HepG2 (cell line): ENCODE measurements around the gene NUP85. TPM values are rescaled to one million over a fixed set of nuclear protein-coding genes. Genes with fewer than 3 reads are reported as not detected.

Source experiments
- HOXA5 ChIP-seq: sonication (generic); formaldehyde crosslinking; IDR thresholded peaks from 2 replicates; pipeline ENCODE4 v1.4.0; 2020; ENCODE audit warnings: missing genetic modification reagents
- ISL2 ChIP-seq: sonication (generic); formaldehyde crosslinking; IDR thresholded peaks from 2 replicates; pipeline ENCODE4 v1.5.0; 2020; ENCODE audit warnings: missing genetic modification reagents
- ONECUT2 ChIP-seq: sonication (generic); formaldehyde crosslinking; IDR thresholded peaks from 2 replicates; pipeline ENCODE4 v1.4.0; 2020; ENCODE audit warnings: missing genetic modification reagents
- PHF21A ChIP-seq: sonication (generic); formaldehyde crosslinking; IDR thresholded peaks from 2 replicates; pipeline ENCODE4 v1.5.0; 2020; ENCODE audit warnings: mild to moderate bottlenecking, missing genetic modification reagents
- POLR2AphosphoS5 ChIP-seq: IDR thresholded peaks from 2 replicates; pipeline ENCODE4 v1.6.1; 2012; ENCODE audit warnings: low read depth, low read length
- SALL1 ChIP-seq: sonication (generic); formaldehyde crosslinking; IDR thresholded peaks from 2 replicates; pipeline ENCODE4 v1.8.0; 2022; ENCODE audit warnings: mild to moderate bottlenecking, missing genetic modification reagents
- SIX4 ChIP-seq: sonication (generic); formaldehyde crosslinking; IDR thresholded peaks from 2 replicates; pipeline ENCODE4 v1.4.0; 2020; ENCODE audit warnings: missing genetic modification reagents
- ZFP36L1 ChIP-seq: sonication (generic); formaldehyde crosslinking; IDR thresholded peaks from 2 replicates; pipeline ENCODE4 v1.8.0; 2022; ENCODE audit warnings: mild to moderate bottlenecking, missing genetic modification reagents, moderate library complexity
- ZNF138 ChIP-seq: sonication (generic); formaldehyde crosslinking; IDR thresholded peaks from 2 replicates; pipeline ENCODE4 v1.5.0; 2020; ENCODE audit warnings: mild to moderate bottlenecking, low read depth, missing genetic modification reagents
- ZNF501 ChIP-seq: sonication (generic); formaldehyde crosslinking; IDR thresholded peaks from 2 replicates; pipeline ENCODE4 v1.5.1; 2020; ENCODE audit warnings: mild to moderate bottlenecking, moderate library complexity, missing genetic modification reagents
- ZNF563 ChIP-seq: sonication (generic); formaldehyde crosslinking; IDR thresholded peaks from 2 replicates; pipeline ENCODE4 v1.8.0; 2022; ENCODE audit warnings: mild to moderate bottlenecking, moderate library complexity, missing genetic modification reagents
- ZNF616 ChIP-seq: sonication (generic); formaldehyde crosslinking; IDR thresholded peaks from 2 replicates; pipeline ENCODE4 v1.5.0; 2020; ENCODE audit warnings: low read depth, mild to moderate bottlenecking, missing genetic modification reagents
- ZNF674 ChIP-seq: sonication (generic); formaldehyde crosslinking; IDR thresholded peaks from 2 replicates; pipeline ENCODE4 v1.5.0; 2020; ENCODE audit warnings: low read depth, mild to moderate bottlenecking, missing genetic modification reagents
- ZZZ3 ChIP-seq: sonication (generic); formaldehyde crosslinking; IDR thresholded peaks from 2 replicates; pipeline ENCODE4 v1.4.0; 2020; ENCODE audit warnings: missing genetic modification reagents, mild to moderate bottlenecking, borderline replicate concordance
- polyA plus RNA-seq, 8 experiments: library from polyadenylated mRNA; depleted of rRNA in 3 of 8; stranded (reverse) in 7 of 8; unstranded in 1 of 8; fragments of >200 nt; fragmentation: Illumina TruSeq in 4 of 8; extraction: Trizol in 4 of 8; gene quantifications; 2 replicates each; pipeline versions ENCODE4 v1.2.1 to v1.2.3, GENCODE V29; 2011 to 2016; ENCODE audit warnings: low read depth in 4 of 8, missing spikeins in 1 of 8, mixed read lengths in 1 of 8; ENCODE audit not compliant: insufficient read depth in 1 of 8
- total RNA-seq, 5 experiments: library from RNA; depleted of rRNA; stranded (reverse); fragments of >200 nt; fragmentation: Illumina TruSeq; extraction: Trizol; gene quantifications; 2 replicates each; pipeline ENCODE4 v1.2.3, GENCODE V29; 2016; ENCODE audit warnings: low read depth in 1 of 5
- TF ChIP-seq, protein P1 (sequence below): sonication (generic); formaldehyde crosslinking; IDR thresholded peaks from 2 replicates; pipeline ENCODE4 v1.5.0; 2020; ENCODE audit warnings: mild to moderate bottlenecking, missing genetic modification reagents
- TF ChIP-seq, protein P2 (sequence below): sonication (generic); formaldehyde crosslinking; IDR thresholded peaks from 2 replicates; pipeline ENCODE4 v1.4.0; 2020; ENCODE audit warnings: missing genetic modification reagents, borderline replicate concordance
- TF ChIP-seq, protein P3 (sequence below): sonication (generic); formaldehyde crosslinking; IDR thresholded peaks from 2 replicates; pipeline ENCODE4 v1.8.1; 2023; ENCODE audit warnings: mild to moderate bottlenecking, missing genetic modification reagents, borderline replicate concordance
- TF ChIP-seq, protein P4 (sequence below): IDR thresholded peaks from 2 replicates; pipeline ENCODE4 v1.6.1; 2016; ENCODE audit warnings: low read depth
- TF ChIP-seq, protein P5 (sequence below): sonication (generic); formaldehyde crosslinking; IDR thresholded peaks from 2 replicates; pipeline ENCODE4 v1.5.1; 2020; ENCODE audit warnings: mild to moderate bottlenecking, moderate library complexity, missing genetic modification reagents

The NUP85 gene
- total and polyA plus RNA-seq, 2 of the 13 experiments (the other 11 are each of a cell fraction or from before 2014, with no cell fraction given) = 89.1 to 124 TPM

DNA sequence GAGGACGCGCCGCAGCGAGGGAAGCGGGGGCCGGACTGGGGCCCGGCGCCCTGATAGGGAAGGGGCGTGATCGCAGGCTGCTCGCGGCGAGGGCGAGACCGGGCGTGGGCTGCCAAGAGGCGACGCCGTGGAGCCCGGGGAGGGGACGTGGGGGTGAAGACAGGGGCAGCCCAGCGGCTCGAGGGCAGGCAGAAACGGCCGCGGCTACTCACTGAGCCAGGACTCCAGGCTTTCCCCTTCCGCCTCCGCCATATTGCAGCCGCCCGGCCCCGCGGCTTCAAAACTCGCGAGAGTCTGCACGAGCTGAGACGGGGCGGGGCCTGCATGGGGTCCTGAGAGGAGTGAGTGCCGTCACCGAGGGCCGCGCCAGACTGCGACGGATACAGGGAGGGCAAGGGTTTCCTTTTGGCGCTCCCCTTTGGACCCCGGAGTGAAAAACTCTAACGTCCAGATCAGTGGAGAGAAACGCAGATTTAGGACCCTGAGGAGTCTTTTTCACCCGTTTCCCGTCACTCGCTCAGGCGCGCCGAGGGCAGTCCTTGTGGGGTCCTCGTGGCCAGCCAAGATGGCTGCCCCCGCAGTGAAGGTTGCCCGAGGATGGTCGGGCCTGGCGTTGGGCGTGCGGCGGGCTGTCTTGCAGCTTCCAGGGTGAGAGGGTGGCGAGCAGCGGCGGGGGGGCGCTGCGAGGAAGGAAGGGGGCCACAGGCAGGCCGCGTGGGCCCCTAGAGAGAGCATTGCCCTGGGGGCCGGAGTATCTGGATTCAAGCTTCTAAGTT, 56.0 kb downstream of the NUP85 start, which contains the start of the genes GGA3 and MRPS7 (continued):
- TF ChIP-seq, protein P1, sequence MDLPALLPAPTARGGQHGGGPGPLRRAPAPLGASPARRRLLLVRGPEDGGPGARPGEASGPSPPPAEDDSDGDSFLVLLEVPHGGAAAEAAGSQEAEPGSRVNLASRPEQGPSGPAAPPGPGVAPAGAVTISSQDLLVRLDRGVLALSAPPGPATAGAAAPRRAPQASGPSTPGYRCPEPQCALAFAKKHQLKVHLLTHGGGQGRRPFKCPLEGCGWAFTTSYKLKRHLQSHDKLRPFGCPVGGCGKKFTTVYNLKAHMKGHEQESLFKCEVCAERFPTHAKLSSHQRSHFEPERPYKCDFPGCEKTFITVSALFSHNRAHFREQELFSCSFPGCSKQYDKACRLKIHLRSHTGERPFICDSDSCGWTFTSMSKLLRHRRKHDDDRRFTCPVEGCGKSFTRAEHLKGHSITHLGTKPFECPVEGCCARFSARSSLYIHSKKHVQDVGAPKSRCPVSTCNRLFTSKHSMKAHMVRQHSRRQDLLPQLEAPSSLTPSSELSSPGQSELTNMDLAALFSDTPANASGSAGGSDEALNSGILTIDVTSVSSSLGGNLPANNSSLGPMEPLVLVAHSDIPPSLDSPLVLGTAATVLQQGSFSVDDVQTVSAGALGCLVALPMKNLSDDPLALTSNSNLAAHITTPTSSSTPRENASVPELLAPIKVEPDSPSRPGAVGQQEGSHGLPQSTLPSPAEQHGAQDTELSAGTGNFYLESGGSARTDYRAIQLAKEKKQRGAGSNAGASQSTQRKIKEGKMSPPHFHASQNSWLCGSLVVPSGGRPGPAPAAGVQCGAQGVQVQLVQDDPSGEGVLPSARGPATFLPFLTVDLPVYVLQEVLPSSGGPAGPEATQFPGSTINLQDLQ = 0 out of 2 replicates have a peak, but pooled peaks have one; percentile 25
- TF ChIP-seq ZNF616 (peak; percentile 37; the same call in 1 of the 2 replicates), ZNF674 (CRISPR knock-in tag) (0 out of 2 replicates have a peak, but pooled peaks have one; percentile 18), ZNF501 (CRISPR knock-in tag) (peak; percentile 98), HOXA5 (CRISPR knock-in tag) (no peak), SALL1 (CRISPR knock-in tag) (peak; percentile 85), ISL2 (CRISPR knock-in tag) (peak; percentile 53), ZFP36L1 (CRISPR knock-in tag) (peak; percentile 88), PHF21A (CRISPR knock-in tag) (no peak; the same call in 1 of the 2 replicates), ZNF563 (peak; percentile 89), POLR2AphosphoS5 (peak; percentile 78), ONECUT2 (CRISPR knock-in tag) (no peak), ZNF138 (CRISPR knock-in tag) (peak; percentile 75; the same call in 1 of the 2 replicates), SIX4 (CRISPR knock-in tag) (peak; percentile 46; the same call in 1 of the 2 replicates), ZZZ3 (CRISPR knock-in tag) (peak; percentile 88; the same call in 1 of the 2 replicates)
- TF ChIP-seq, protein P2, sequence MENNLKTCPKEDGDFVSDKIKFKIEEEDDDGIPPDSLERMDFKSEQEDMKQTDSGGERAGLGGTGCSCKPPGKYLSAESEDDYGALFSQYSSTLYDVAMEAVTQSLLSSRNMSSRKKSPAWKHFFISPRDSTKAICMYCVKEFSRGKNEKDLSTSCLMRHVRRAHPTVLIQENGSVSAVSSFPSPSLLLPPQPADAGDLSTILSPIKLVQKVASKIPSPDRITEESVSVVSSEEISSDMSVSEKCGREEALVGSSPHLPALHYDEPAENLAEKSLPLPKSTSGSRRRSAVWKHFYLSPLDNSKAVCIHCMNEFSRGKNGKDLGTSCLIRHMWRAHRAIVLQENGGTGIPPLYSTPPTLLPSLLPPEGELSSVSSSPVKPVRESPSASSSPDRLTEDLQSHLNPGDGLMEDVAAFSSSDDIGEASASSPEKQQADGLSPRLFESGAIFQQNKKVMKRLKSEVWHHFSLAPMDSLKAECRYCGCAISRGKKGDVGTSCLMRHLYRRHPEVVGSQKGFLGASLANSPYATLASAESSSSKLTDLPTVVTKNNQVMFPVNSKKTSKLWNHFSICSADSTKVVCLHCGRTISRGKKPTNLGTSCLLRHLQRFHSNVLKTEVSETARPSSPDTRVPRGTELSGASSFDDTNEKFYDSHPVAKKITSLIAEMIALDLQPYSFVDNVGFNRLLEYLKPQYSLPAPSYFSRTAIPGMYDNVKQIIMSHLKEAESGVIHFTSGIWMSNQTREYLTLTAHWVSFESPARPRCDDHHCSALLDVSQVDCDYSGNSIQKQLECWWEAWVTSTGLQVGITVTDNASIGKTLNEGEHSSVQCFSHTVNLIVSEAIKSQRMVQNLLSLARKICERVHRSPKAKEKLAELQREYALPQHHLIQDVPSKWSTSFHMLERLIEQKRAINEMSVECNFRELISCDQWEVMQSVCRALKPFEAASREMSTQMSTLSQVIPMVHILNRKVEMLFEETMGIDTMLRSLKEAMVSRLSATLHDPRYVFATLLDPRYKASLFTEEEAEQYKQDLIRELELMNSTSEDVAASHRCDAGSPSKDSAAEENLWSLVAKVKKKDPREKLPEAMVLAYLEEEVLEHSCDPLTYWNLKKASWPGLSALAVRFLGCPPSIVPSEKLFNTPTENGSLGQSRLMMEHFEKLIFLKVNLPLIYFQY (CRISPR knock-in tag) = peak; percentile 74
- TF ChIP-seq, protein P3, sequence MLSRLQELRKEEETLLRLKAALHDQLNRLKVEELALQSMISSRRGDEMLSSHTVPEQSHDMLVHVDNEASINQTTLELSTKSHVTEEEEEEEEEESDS (CRISPR knock-in tag) = no peak
- TF ChIP-seq, protein P4, sequence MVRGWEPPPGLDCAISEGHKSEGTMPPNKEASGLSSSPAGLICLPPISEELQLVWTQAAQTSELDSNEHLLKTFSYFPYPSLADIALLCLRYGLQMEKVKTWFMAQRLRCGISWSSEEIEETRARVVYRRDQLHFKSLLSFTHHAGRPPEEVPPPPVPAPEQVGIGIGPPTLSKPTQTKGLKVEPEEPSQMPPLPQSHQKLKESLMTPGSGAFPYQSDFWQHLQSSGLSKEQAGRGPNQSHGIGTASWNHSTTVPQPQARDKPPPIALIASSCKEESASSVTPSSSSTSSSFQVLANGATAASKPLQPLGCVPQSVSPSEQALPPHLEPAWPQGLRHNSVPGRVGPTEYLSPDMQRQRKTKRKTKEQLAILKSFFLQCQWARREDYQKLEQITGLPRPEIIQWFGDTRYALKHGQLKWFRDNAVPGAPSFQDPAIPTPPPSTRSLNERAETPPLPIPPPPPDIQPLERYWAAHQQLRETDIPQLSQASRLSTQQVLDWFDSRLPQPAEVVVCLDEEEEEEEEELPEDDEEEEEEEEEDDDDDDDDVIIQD (CRISPR knock-in tag) = no peak; the same call in 1 of the 2 replicates
- TF ChIP-seq, protein P5, sequence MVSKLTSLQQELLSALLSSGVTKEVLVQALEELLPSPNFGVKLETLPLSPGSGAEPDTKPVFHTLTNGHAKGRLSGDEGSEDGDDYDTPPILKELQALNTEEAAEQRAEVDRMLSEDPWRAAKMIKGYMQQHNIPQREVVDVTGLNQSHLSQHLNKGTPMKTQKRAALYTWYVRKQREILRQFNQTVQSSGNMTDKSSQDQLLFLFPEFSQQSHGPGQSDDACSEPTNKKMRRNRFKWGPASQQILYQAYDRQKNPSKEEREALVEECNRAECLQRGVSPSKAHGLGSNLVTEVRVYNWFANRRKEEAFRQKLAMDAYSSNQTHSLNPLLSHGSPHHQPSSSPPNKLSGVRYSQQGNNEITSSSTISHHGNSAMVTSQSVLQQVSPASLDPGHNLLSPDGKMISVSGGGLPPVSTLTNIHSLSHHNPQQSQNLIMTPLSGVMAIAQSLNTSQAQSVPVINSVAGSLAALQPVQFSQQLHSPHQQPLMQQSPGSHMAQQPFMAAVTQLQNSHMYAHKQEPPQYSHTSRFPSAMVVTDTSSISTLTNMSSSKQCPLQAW (CRISPR knock-in tag) = peak; percentile 91
